HepG2 (cell line): ENCODE results near the gene PHF14. TPM values are rescaled to one million over a fixed set of nuclear protein-coding genes. Genes with fewer than 3 reads are reported as not detected.
A peak's percentile ranks its signal among the peaks of the same experiment; 100 is the strongest.

ENCODE experiments used
- ARNTL ChIP-seq: sonication (generic); formaldehyde crosslinking; IDR thresholded peaks from 2 replicates; pipeline ENCODE4 v1.4.0; 2020; ENCODE audit warnings: mild to moderate bottlenecking, missing genetic modification reagents
- ATAD3A ChIP-seq: sonication (generic); formaldehyde crosslinking; IDR thresholded peaks from 2 replicates; pipeline ENCODE4 v1.4.0; 2020; ENCODE audit warnings: missing genetic modification reagents
- BRD4 ChIP-seq: sonication (generic); formaldehyde crosslinking; IDR thresholded peaks from 2 replicates; pipeline ENCODE4 v1.4.0; 2020; ENCODE audit warnings: missing genetic modification reagents
- CEBPB ChIP-seq: IDR thresholded peaks from 2 replicates; pipeline ENCODE4 v1.6.1; 2011; ENCODE audit warnings: low read depth, low read length, improper control_type of control experiment, borderline replicate concordance
- ELF3 ChIP-seq: IDR thresholded peaks from 2 replicates; pipeline ENCODE4 v1.6.1; 2016; ENCODE audit warnings: missing genetic modification reagents, missing compliant biosample characterization
- HIVEP1 ChIP-seq: sonication (generic); formaldehyde crosslinking; IDR thresholded peaks from 2 replicates; pipeline ENCODE4 v1.4.0; 2020; ENCODE audit warnings: mild to moderate bottlenecking, missing genetic modification reagents
- NFE2L2 ChIP-seq: fragments of 150-350 bp; IDR thresholded peaks from 2 replicates; pipeline ENCODE4 v1.6.1; 2014; ENCODE audit warnings: low read length
- POLR2A ChIP-seq, 2 experiments: IDR thresholded peaks; 2 replicates each; pipeline ENCODE4 v1.6.1; 2011; ENCODE audit warnings: low read depth in 2 of 2, low read length in 2 of 2, mild to moderate bottlenecking in 1 of 2, moderate library complexity in 1 of 2; ENCODE audit not compliant: insufficient read depth in 1 of 2
- PTBP1 ChIP-seq: fragments of 200-400 bp; formaldehyde crosslinking; IDR thresholded peaks from 2 replicates; pipeline ENCODE4 v1.6.1; 2018; ENCODE audit warnings: low read length, low read depth; ENCODE audit not compliant: poor library complexity, severe bottlenecking
- SIX1 ChIP-seq: sonication (generic); formaldehyde crosslinking; IDR thresholded peaks from 2 replicates; pipeline ENCODE4 v1.4.0; 2020; ENCODE audit warnings: missing genetic modification reagents, borderline replicate concordance
- SP5 ChIP-seq: IDR thresholded peaks from 2 replicates; pipeline ENCODE4 v1.6.1; 2016; ENCODE audit warnings: low read depth, borderline replicate concordance
- SPEN ChIP-seq: sonication (generic); formaldehyde crosslinking; IDR thresholded peaks from 2 replicates; pipeline ENCODE4 v1.5.1; 2020; ENCODE audit warnings: low read depth, mild to moderate bottlenecking, missing genetic modification reagents
- YEATS4 ChIP-seq: sonication (generic); formaldehyde crosslinking; IDR thresholded peaks from 2 replicates; pipeline ENCODE4 v1.4.0; 2020; ENCODE audit warnings: missing genetic modification reagents, borderline replicate concordance
- YY1 ChIP-seq: IDR thresholded peaks from 2 replicates; pipeline ENCODE4 v1.6.1; 2011; ENCODE audit warnings: low read length, low read depth, moderate library complexity, mild to moderate bottlenecking; ENCODE audit not compliant: insufficient read depth, insufficient replicate concordance
- ZNF121 ChIP-seq: sonication (generic); formaldehyde crosslinking; IDR thresholded peaks from 2 replicates; pipeline ENCODE4 v1.5.0; 2020; ENCODE audit warnings: mild to moderate bottlenecking, missing genetic modification reagents
- ZNF256 ChIP-seq: sonication (generic); formaldehyde crosslinking; conservative IDR thresholded peaks from 2 replicates; pipeline ENCODE4 v1.4.0; 2020; ENCODE audit warnings: missing genetic modification reagents
- ZNF557 ChIP-seq: sonication (generic); formaldehyde crosslinking; IDR thresholded peaks from 2 replicates; pipeline ENCODE4 v1.4.0; 2020; ENCODE audit warnings: missing genetic modification reagents
- ZNF614 ChIP-seq: IDR thresholded peaks from 2 replicates; pipeline ENCODE4 v1.6.1; 2018; ENCODE audit warnings: missing biosample characterization, missing genetic modification reagents, inconsistent platforms, borderline replicate concordance
- ZNF749 ChIP-seq: sonication (generic); formaldehyde crosslinking; IDR thresholded peaks from 2 replicates; pipeline ENCODE4 v1.8.0; 2022; ENCODE audit warnings: mild to moderate bottlenecking, missing genetic modification reagents, moderate library complexity, borderline replicate concordance
- polyA plus RNA-seq, 8 experiments: library from polyadenylated mRNA; depleted of rRNA in 3 of 8; stranded (reverse) in 7 of 8; unstranded in 1 of 8; fragments of >200 nt; fragmentation: Illumina TruSeq in 4 of 8; extraction: Trizol in 4 of 8; gene quantifications; 2 replicates each; pipeline versions ENCODE4 v1.2.1 to v1.2.3, GENCODE V29; 2011 to 2016; ENCODE audit warnings: low read depth in 4 of 8, missing spikeins in 1 of 8, mixed read lengths in 1 of 8; ENCODE audit not compliant: insufficient read depth in 1 of 8
- total RNA-seq, 5 experiments: library from RNA; depleted of rRNA; stranded (reverse); fragments of >200 nt; fragmentation: Illumina TruSeq; extraction: Trizol; gene quantifications; 2 replicates each; pipeline ENCODE4 v1.2.3, GENCODE V29; 2016; ENCODE audit warnings: low read depth in 1 of 5
- TF ChIP-seq, protein P1 (sequence below): sonication (generic); formaldehyde crosslinking; IDR thresholded peaks from 2 replicates; pipeline ENCODE4; 2020; ENCODE audit warnings: missing genetic modification reagents, mild to moderate bottlenecking, borderline replicate concordance
- TF ChIP-seq, protein P2 (sequence below): sonication (generic); formaldehyde crosslinking; IDR thresholded peaks from 2 replicates; pipeline ENCODE4 v1.5.0; 2020; ENCODE audit warnings: mild to moderate bottlenecking, missing genetic modification reagents
- TF ChIP-seq, protein P3 (sequence below): sonication (generic); formaldehyde crosslinking; IDR thresholded peaks from 2 replicates; pipeline ENCODE4 v1.4.0; 2020; ENCODE audit warnings: mild to moderate bottlenecking, missing genetic modification reagents
- TF ChIP-seq, protein P4 (sequence below): IDR thresholded peaks from 2 replicates; pipeline ENCODE4 v1.6.1; 2016; ENCODE audit warnings: low read depth

PHF14 gene
- total and polyA plus RNA-seq, 2 of the 13 experiments (the other 11 are each of a cell fraction or from before 2014, with no cell fraction given) = 18.9 to 68.7 TPM

DNA sequence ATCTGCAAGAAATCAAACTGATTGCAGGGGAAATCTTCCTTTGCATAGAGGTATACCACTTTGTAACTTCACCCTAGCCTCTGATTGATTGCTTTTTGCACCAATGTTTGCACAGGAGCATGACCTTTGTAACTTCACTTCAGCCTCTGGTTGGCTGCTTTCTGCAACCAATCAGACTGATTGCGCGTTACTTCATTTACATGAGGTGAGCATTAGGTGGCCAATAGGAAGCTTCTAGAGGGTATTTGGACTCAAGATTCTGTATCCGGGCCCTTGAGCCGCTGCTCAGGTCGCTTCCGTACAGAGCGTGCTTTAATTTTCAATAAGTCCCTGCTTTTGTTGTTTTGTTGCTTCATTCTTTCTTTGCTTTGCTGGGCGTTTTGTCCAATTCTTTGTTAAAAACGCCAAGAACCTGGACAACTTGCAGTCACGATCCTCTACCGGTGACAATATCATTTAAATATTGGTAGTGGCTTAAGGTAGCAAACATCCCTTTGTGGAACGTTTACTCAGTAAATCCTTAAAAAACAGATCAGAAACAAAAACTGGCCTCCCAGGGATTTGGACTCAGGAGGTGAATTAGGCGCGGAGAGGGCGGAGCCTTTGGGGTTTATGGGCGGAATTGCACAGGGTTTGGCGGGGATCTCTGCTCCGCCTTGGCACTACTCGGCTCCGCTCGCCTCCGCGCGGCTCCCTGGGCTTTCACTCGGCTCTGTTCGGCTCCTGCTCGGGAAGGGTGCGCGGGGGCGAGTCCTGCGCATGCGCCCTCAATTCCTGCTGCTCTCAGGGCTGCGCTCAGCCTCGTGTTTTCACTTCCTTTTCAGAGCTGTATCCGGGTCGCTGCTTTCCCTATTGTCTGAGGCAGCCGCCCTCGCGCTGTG lies at the start of gene PHF14 (continued):
- TF ChIP-seq, protein P1, sequence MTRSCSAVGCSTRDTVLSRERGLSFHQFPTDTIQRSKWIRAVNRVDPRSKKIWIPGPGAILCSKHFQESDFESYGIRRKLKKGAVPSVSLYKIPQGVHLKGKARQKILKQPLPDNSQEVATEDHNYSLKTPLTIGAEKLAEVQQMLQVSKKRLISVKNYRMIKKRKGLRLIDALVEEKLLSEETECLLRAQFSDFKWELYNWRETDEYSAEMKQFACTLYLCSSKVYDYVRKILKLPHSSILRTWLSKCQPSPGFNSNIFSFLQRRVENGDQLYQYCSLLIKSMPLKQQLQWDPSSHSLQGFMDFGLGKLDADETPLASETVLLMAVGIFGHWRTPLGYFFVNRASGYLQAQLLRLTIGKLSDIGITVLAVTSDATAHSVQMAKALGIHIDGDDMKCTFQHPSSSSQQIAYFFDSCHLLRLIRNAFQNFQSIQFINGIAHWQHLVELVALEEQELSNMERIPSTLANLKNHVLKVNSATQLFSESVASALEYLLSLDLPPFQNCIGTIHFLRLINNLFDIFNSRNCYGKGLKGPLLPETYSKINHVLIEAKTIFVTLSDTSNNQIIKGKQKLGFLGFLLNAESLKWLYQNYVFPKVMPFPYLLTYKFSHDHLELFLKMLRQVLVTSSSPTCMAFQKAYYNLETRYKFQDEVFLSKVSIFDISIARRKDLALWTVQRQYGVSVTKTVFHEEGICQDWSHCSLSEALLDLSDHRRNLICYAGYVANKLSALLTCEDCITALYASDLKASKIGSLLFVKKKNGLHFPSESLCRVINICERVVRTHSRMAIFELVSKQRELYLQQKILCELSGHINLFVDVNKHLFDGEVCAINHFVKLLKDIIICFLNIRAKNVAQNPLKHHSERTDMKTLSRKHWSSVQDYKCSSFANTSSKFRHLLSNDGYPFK (CRISPR knock-in tag) = no peak
- TF ChIP-seq POLR2A (IDR thresholded peaks at IDR 0.05; ENCODE audit: insufficient read depth in 1 of 2, low read depth in 2 of 2, low read length in 2 of 2) = peak; percentile 83 to 85
- TF ChIP-seq, protein P2, sequence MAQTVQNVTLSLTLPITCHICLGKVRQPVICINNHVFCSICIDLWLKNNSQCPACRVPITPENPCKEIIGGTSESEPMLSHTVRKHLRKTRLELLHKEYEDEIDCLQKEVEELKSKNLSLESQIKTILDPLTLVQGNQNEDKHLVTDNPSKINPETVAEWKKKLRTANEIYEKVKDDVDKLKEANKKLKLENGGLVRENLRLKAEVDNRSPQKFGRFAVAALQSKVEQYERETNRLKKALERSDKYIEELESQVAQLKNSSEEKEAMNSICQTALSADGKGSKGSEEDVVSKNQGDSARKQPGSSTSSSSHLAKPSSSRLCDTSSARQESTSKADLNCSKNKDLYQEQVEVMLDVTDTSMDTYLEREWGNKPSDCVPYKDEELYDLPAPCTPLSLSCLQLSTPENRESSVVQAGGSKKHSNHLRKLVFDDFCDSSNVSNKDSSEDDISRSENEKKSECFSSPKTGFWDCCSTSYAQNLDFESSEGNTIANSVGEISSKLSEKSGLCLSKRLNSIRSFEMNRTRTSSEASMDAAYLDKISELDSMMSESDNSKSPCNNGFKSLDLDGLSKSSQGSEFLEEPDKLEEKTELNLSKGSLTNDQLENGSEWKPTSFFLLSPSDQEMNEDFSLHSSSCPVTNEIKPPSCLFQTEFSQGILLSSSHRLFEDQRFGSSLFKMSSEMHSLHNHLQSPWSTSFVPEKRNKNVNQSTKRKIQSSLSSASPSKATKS = no peak
- TF ChIP-seq NFE2L2 = no peak
- peak; percentile 67 for TF ChIP-seq SP5 (CRISPR knock-in tag)
- TF ChIP-seq, protein P3, sequence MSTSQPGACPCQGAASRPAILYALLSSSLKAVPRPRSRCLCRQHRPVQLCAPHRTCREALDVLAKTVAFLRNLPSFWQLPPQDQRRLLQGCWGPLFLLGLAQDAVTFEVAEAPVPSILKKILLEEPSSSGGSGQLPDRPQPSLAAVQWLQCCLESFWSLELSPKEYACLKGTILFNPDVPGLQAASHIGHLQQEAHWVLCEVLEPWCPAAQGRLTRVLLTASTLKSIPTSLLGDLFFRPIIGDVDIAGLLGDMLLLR (CRISPR knock-in tag) = peak; percentile 70; the same call in 1 of the 2 replicates
- TF ChIP-seq ELF3 (CRISPR knock-in tag) = peak; percentile 78
- TF ChIP-seq ATAD3A = no peak
- 0 out of 2 replicates have a peak, but pooled peaks have one; percentile 15 for TF ChIP-seq ZNF614
- no peak for TF ChIP-seq HIVEP1
- TF ChIP-seq SIX1 (CRISPR knock-in tag) = no peak
- TF ChIP-seq, protein P4, sequence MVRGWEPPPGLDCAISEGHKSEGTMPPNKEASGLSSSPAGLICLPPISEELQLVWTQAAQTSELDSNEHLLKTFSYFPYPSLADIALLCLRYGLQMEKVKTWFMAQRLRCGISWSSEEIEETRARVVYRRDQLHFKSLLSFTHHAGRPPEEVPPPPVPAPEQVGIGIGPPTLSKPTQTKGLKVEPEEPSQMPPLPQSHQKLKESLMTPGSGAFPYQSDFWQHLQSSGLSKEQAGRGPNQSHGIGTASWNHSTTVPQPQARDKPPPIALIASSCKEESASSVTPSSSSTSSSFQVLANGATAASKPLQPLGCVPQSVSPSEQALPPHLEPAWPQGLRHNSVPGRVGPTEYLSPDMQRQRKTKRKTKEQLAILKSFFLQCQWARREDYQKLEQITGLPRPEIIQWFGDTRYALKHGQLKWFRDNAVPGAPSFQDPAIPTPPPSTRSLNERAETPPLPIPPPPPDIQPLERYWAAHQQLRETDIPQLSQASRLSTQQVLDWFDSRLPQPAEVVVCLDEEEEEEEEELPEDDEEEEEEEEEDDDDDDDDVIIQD (CRISPR knock-in tag) = peak; percentile 67; the same call in 1 of the 2 replicates
- no peak for TF ChIP-seq ZNF121 (CRISPR knock-in tag)
- no peak for TF ChIP-seq BRD4
- no peak for TF ChIP-seq ZNF749 (CRISPR knock-in tag)
- no peak for TF ChIP-seq PTBP1
- TF ChIP-seq CEBPB = peak; percentile 36; the same call in 1 of the 2 replicates
- peak; percentile 33; the same call in 1 of the 2 replicates for TF ChIP-seq ARNTL (CRISPR knock-in tag)
- TF ChIP-seq ZNF557 = peak; percentile 77; the same call in 1 of the 2 replicates
- TF ChIP-seq ZNF256 (CRISPR knock-in tag) = no peak; the same call in 1 of the 2 replicates
- TF ChIP-seq YEATS4 (CRISPR knock-in tag) = peak; percentile 60
- TF ChIP-seq YY1 = peak; percentile 17
- TF ChIP-seq SPEN (CRISPR knock-in tag) = peak; percentile 77
